ENCODE results near the gene MATR3.

Gene MATR3

GRCh38 chr5:139272471-139273321, 20.8 kb upstream of the MATR3 start:
- DNase-seq: peak; percentile 36

GRCh38 chr5:139273322-139273571, 20.3 kb upstream of the MATR3 start:
- DNase-seq: no peak

- peak; percentile 43 for DNase-seq
Observed at GRCh38 chr5:139273572-139274289, 19.8 kb upstream of the MATR3 start.

GRCh38 chr5:139275536-139275935, 18.0 kb upstream of the MATR3 start:
- no peak for DNase-seq

GRCh38 chr5:139275956-139276355, 17.6 kb upstream of the MATR3 start:
- no peak for DNase-seq

- no peak for DNase-seq
Observed at GRCh38 chr5:139276426-139276825, 17.1 kb upstream of the MATR3 start.

GRCh38 chr5:139277171-139277570, 16.4 kb upstream of the MATR3 start:
- DNase-seq: no peak

- no peak for DNase-seq
Observed at GRCh38 chr5:139278540-139279274, 14.8 kb upstream of the MATR3 start.

GRCh38 chr5:139282197-139282557, 11.4 kb upstream of the MATR3 start:
- no peak for DNase-seq

GRCh38 chr5:139283252-139284166, 10.0 kb upstream of the MATR3 start:
- DNase-seq: no peak

- DNase-seq: no peak
Observed at GRCh38 chr5:139284295-139284694, 9.2 kb upstream of the MATR3 start.

- no peak for DNase-seq
Observed at GRCh38 chr5:139285651-139286392, 7.7 kb upstream of the MATR3 start.

GRCh38 chr5:139287890-139288635, 5.5 kb upstream of the MATR3 start:
- DNase-seq: no peak

- DNase-seq: no peak
Observed at GRCh38 chr5:139291051-139291450, 2.5 kb upstream of the MATR3 start.

- no peak for DNase-seq
Observed at GRCh38 chr5:139293202-139293506, 386 bp upstream of the MATR3 start.

GRCh38 chr5:139294374-139295165, 1.0 kb downstream of the MATR3 start:
- DNase-seq: no peak

- no peak for DNase-seq
Observed at GRCh38 chr5:139295346-139296057, 2.0 kb downstream of the MATR3 start.

GRCh38 chr5:139296198-139296597, 2.7 kb downstream of the MATR3 start:
- no peak for DNase-seq

GRCh38 chr5:139296862-139297326, 3.4 kb downstream of the MATR3 start:
- DNase-seq: no peak

Measured in DMS153 (cell line).